Lung (tissue), 12 donors: ENCODE results near the gene NYAP2. TPM values are rescaled to one million over a fixed set of nuclear protein-coding genes. Genes with fewer than 3 reads are reported as not detected.
A peak's percentile ranks its signal among the peaks of the same experiment; 100 is the strongest.

Source experiments
- ATAC-seq: fragments of 200-7000 bp; cut with Tn5 transposase; one replicate; pipeline ENCODE4 v1.9.1; 2020; ENCODE audit warnings: moderate number of reproducible peaks; ENCODE audit not compliant: insufficient read depth, low FRiP score
- DNase-seq, 3 donors: peaks; one replicate each; pipeline ENCODE4 v3.0.0-alpha.2; 2013 to 2017
- H3K27ac ChIP-seq, 2 donors: one replicate each; pipeline ENCODE4 v1.5.1; 2013; ENCODE audit warnings: mild to moderate bottlenecking in 2 of 2, moderate library complexity in 2 of 2, control low read depth in 1 of 2, inconsistent platforms in 1 of 2, low read depth in 1 of 2, low read length in 1 of 2
- H3K27me3 ChIP-seq, 3 donors: one replicate each; pipeline ENCODE4 v1.5.1; 2013; ENCODE audit warnings: low read length in 2 of 3; ENCODE audit not compliant: control insufficient read depth in 3 of 3, insufficient read depth in 3 of 3
- H3K36me3 ChIP-seq, 4 donors: one replicate each; pipeline ENCODE4 v1.5.1; 2013; ENCODE audit warnings: low read length in 4 of 4, mild to moderate bottlenecking in 1 of 4, moderate library complexity in 1 of 4; ENCODE audit not compliant: control insufficient read depth in 4 of 4, insufficient read depth in 4 of 4
- H3K4me1 ChIP-seq, 5 donors: one replicate each; pipeline ENCODE4 v1.5.1; 2013; ENCODE audit warnings: low read length in 5 of 5, mild to moderate bottlenecking in 2 of 5, moderate library complexity in 1 of 5; ENCODE audit not compliant: control insufficient read depth in 5 of 5, insufficient read depth in 5 of 5
- H3K4me3 ChIP-seq: one replicate; pipeline ENCODE4 v1.5.1; 2013; ENCODE audit warnings: mild to moderate bottlenecking, control low read depth, moderate library complexity
- H3K9ac ChIP-seq, 2 donors: one replicate each; pipeline ENCODE4 v1.5.1; 2013; ENCODE audit warnings: low read length in 2 of 2, control low read depth in 1 of 2; ENCODE audit not compliant: insufficient read depth in 1 of 2
- H3K9me3 ChIP-seq, 4 donors: one replicate each; pipeline ENCODE4 v1.5.1; 2013; ENCODE audit warnings: low read length in 3 of 4, mild to moderate bottlenecking in 1 of 4, moderate library complexity in 1 of 4; ENCODE audit not compliant: control insufficient read depth in 4 of 4, insufficient read depth in 3 of 4
- WGBS, 2 donors: extraction: QIAGEN DNeasy Blood & Tissue Kit; methylation state at CpG; one replicate each; pipeline ENCODE4 v1.1.7; 2013; 5-methylcytosine and 5-hydroxymethylcytosine counted together
- polyA plus RNA-seq, 2 donors: library from polyadenylated mRNA; stranded (reverse); fragments of 200-250 nt; gene quantifications; one replicate each; pipeline ENCODE4 v1.2.1, GENCODE V29; 2013
- total RNA-seq, 2 donors: library from RNA; depleted of rRNA in 1 of 2; stranded (reverse); fragments of >200 nt in 1 of 2; gene quantifications; one replicate each; pipeline ENCODE4 v1.2.1, GENCODE V29; 2014 to 2021
- TF ChIP-seq, protein P1 (sequence below): IDR thresholded peaks from 2 replicates; pipeline ENCODE4 v1.5.1; 2012; ENCODE audit warnings: mild to moderate bottlenecking; ENCODE audit errors: control extremely low read depth, extremely low read depth
- donor health status: control.
- donor health status: control.
- donor health status: Bipolar disorder and iron deficiency.
- donor health status: healthy.
- donor health status: DM: yes; HTN: yes; CAD: no.

NYAP2 gene
- total and polyA plus RNA-seq, 4 donors: 0.20 to 1.6 (median 0.83) TPM

DNA sequence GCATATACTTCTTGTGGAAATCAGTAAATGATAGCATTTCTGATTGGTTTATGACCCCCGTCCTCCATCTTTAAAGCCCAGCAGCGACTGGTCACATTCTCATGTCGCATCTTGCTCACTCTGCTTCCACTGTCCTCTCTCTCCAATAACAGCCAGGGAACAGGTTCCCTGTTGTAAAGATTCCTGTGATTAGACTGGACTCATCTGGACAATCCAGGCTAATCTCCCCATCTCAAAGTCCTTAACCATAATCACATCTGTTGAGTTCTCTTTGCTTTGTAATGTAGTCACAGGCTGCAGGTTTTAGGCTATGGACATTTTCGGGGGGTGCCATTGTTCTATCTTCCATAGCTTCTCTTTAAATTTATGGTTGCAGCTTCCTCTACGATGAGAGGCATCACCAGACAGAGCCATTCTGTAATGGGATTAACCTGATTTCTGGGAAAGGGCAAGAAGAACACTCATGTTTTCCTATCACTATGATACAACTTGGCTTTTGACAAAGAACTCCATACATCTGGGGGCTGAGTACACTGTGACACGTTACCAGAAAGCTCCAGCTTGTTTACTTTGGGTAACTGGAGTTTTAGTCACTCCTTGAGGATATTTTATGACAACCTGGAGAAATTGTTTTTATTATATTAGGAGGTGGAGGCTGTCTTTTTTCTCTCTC, 159.0 kb downstream of the NYAP2 start:
- Histone ChIP-seq H3K4me3 (no peak overlapping the region), H3K9me3 (no peaks in the 10 kb centered on the region), H3K4me1 (no peaks in the 10 kb centered on the region), H3K27ac (no peak overlapping the region), H3K9ac (no peak overlapping the region), H3K36me3 (no peaks in the 10 kb centered on the region), H3K27me3 (no peaks in the 10 kb centered on the region)
- DNase-seq (no peak), ATAC-seq (no peak)
- TF ChIP-seq, protein P1, sequence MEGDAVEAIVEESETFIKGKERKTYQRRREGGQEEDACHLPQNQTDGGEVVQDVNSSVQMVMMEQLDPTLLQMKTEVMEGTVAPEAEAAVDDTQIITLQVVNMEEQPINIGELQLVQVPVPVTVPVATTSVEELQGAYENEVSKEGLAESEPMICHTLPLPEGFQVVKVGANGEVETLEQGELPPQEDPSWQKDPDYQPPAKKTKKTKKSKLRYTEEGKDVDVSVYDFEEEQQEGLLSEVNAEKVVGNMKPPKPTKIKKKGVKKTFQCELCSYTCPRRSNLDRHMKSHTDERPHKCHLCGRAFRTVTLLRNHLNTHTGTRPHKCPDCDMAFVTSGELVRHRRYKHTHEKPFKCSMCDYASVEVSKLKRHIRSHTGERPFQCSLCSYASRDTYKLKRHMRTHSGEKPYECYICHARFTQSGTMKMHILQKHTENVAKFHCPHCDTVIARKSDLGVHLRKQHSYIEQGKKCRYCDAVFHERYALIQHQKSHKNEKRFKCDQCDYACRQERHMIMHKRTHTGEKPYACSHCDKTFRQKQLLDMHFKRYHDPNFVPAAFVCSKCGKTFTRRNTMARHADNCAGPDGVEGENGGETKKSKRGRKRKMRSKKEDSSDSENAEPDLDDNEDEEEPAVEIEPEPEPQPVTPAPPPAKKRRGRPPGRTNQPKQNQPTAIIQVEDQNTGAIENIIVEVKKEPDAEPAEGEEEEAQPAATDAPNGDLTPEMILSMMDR: no peak
- 73 to 79% methylated on average over 6 of the region's 6 CpGs for WGBS, 2 donors

DNA sequence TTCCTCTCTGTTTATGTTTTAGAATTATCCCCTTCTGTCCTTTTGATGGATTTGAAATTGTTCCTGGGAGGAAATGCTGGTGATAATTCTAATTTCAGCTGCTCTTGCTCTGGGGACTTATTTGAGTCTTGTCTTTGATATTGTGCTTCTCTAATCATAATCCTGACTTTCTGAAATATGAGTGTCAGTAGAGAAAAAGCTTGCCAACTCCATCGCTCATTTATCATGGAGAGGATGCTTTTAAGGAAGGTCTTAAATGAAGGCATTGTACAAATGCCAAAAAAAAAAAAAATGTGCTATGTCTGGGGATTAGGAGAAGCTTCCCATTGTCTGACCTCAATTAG, 159.5 kb downstream of the NYAP2 start:
- Histone ChIP-seq H3K4me1 (no peaks in the 10 kb centered on the region), H3K9ac (no peak overlapping the region), H3K36me3 (no peaks in the 10 kb centered on the region), H3K4me3 (no peak overlapping the region), H3K9me3 (no peaks in the 10 kb centered on the region), H3K27me3 (no peaks in the 10 kb centered on the region), H3K27ac (no peak overlapping the region)
- ATAC-seq (no peak), DNase-seq (no peak)
- 70 to 73% methylated on average over 1 of the region's 1 CpG for WGBS, 2 donors
- TF ChIP-seq, protein P1: no peak

DNA sequence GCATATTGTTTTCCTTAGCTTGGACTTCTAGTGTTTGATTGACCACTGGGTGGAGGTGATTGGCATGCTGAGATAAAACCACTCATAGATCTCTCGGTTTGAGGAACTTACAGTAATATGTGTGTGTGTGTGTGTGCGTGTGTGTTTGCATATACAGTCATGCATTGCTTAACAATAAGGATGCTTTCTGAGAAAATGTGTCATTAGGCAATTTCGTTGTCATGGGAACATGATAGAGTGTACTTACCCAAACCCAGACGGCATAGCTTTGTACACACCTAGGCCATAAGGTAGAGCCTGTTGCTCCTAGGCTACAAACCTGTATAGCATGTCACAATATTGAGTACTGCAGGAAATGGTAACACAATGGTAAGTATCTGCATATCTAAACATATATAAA, 167.3 kb downstream of the NYAP2 start:
- TF ChIP-seq, protein P1: no peak
- Histone ChIP-seq H3K27me3 (no peaks in the 10 kb centered on the region), H3K27ac (no peak overlapping the region), H3K9ac (no peak overlapping the region), H3K36me3 (no peaks in the 10 kb centered on the region), H3K4me3 (no peak overlapping the region), H3K9me3 (peaks cover 0 to 6% (median 1%) of the 10 kb centered on the region in 4 donors), H3K4me1 (no peaks in the 10 kb centered on the region)
- DNase-seq (peak in 2 of 3 donors; percentile 4 to 17), ATAC-seq (peak; percentile 28)
- 51 to 60% methylated on average over 4 of the region's 4 CpGs for WGBS, 2 donors

DNA sequence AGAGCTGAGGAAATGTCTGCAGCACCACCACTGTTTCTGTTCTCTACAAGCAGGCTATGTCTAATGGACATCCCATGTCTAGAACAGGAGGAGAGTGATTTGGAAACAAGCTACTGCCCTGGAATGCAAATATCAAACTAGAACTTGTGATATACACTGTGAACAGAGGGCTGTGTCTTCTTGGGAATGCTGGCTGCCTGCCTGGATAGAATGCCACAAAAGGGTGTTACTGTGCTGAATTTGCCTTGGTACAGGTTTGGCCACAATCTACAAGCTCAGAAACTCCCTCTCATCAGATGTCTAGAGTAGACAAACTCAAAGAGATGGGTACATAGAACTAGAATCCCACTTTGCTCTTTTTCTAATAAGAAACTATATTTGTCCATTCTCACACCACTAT, 170.5 kb downstream of the NYAP2 start:
- no peak overlapping the region for H3K27ac ChIP-seq
- no peaks in the 10 kb centered on the region for H3K4me1 ChIP-seq
- no peak overlapping the region for H3K9ac ChIP-seq
- H3K27me3 ChIP-seq: no peaks in the 10 kb centered on the region
- ATAC-seq (no peak), DNase-seq (peak in 1 of 3 donors; percentile 0)
- peaks cover 0 to 6% (median 1%) of the 10 kb centered on the region in 4 donors for H3K9me3 ChIP-seq
- H3K4me3 ChIP-seq: no peak overlapping the region
- no peaks in the 10 kb centered on the region for H3K36me3 ChIP-seq
- TF ChIP-seq, protein P1: no peak
